ENCODE data around the gene CSH1.
"Not testable (repeated sequence)": the region's sequence is repeated elsewhere in the genome, so short reads cannot be mapped to it uniquely, and the experiment has no call there.

CSH1 gene

DNA sequence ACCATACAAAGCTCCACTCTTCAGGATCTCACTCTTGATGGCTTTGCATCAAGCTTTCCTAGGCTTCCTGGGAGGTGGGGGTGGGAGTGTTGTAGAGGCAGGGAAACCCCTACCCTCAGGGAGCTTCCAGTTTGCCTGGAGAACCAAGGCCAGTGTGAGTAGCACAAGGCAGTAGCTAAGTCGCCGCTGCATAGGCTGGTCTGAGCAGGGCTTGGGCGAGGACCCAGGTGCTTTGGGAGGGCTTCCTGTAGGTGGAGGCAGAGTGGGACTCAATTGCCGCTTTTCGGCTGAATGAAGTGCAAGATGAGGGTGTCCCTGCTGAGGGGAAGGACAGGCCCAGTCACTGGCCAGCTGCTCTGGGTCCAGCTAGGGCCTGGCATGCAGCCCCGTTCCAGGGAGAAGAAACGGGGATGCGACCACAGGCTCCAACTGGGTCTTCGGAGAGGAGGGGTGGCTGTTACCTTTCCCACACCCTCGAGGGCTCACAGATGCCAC is 31.8 kb upstream of the CSH1 start:
- no peak overlapping the region for H3K4me3 ChIP-seq (replicated peaks; ENCODE audit: low read depth, low read length)
- no peak for DNase-seq (ENCODE audit: low read depth)
- no peak for TF ChIP-seq CTCF (IDR thresholded peaks at IDR 0.05; ENCODE audit: low read length, missing control alignments)

DNA sequence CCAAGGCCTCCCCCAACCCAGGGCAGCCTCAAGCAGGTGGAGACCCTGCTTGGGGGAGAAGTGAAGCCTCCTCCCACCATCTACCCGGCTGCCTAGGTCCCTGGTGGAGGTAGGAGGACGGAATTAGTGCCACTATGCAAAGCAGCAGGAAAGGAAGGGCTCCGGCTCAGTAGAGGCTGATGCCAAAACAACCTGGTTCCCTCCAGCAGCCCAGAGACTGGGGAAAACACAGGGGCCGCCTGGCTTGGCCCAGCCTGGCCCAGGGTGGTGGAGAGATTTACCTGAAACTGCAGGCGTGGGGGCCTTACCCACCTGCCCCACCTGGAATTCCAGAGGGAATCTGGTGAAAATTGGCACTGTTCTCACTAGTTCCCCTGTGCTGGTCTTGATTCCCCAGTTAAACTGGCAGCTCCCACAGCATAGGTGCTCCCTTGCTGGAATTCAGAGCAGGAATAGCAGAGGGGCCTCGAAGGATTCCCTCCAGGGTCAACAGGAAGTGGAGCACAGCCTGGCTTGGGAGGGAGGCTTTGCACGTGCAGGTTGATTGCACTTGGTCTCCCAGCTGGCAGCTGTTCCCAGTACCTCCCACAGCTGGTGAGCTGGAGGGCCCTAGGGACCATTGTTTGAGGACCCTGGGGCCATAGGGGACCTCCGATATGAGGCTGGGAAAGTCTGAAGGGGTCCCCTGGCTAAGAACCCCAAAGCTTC is 31.2 kb upstream of the CSH1 start:
- no peak for TF ChIP-seq CTCF (IDR thresholded peaks at IDR 0.05; ENCODE audit: low read length, missing control alignments)
- no peak overlapping the region for H3K4me3 ChIP-seq (replicated peaks; ENCODE audit: low read depth, low read length)

DNA sequence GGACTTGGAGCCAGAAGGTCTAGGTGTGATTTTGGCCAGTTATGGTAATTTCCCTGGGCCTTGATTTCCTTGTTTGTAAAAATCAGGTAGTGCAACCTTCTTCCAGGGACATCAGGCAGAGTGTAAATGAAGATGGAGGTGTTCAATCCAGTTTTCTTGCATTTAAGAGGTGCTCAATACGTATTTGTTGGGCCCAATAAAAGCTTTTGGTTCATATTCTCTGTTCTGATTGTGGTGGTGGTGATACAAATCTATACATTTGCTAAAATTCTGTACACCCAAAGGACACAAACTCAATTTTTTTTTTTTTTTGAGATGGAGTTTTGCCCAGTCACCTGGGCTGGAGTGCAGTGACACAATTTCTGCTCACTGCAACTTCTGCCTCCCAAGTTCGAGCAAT is 29.8 kb upstream of the CSH1 start:
- TF ChIP-seq CTCF (IDR thresholded peaks at IDR 0.05; ENCODE audit: low read length, missing control alignments) = no peak
- no peak for DNase-seq (ENCODE audit: low read depth)
- H3K4me3 ChIP-seq (replicated peaks; ENCODE audit: low read depth, low read length) = no peak overlapping the region

More for the DNA sequence above, 31.2 kb upstream of the CSH1 start:
- no peak for DNase-seq (ENCODE audit: low read depth)

DNA sequence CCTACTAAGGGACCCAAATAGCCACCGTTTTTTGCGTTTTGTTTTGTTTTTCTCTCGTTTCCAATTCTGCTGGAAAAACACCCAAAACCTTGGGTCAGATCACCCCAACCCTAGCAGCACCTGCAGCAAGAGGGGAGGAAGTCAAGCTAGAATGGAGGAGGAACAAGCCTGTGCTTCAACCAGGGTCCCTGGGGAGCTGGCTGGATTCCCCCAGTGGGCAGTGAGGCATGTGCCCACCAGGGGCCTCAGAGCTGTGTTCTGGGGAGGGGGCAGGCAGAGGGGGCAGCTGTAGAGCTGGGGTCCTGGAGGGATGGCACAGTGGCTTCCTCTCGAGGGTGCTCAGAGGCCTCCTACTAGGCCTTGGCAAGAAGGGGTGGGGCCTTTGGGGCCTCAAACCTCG is 29.2 kb upstream of the CSH1 start:
- no peak for TF ChIP-seq CTCF (IDR thresholded peaks at IDR 0.05; ENCODE audit: low read length, missing control alignments)
- no peak for DNase-seq (ENCODE audit: low read depth)
- H3K4me3 ChIP-seq (replicated peaks; ENCODE audit: low read depth, low read length) = no peak overlapping the region

GRCh38 chr17:63922402-63922801 is 26.0 kb upstream of the CSH1 start:
- not testable (repeated sequence) for DNase-seq (ENCODE audit: low read depth); H3K4me3 ChIP-seq (replicated peaks; ENCODE audit: low read depth, low read length)

DNA sequence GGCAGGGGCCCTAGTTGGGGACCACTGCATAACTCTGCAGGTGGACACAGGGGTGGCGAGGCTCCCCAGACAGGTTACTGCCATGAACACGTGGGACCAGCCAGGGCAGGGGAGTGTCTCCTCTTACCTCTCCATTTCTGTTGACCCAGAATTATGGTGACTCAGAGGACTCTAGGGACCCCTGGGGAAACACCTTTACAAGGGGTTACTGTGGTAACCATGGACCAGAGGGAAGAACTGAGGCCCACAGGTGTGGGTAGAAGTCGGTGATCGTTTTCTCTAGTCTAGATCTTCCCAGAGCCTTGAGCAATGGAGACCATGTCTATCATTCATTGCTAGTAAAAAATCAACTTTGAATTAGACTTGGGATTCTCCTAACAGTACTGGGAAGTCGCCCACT is 24.4 kb upstream of the CSH1 start:
- DNase-seq (ENCODE audit: low read depth); H3K4me3 ChIP-seq (replicated peaks; ENCODE audit: low read depth, low read length): not testable (repeated sequence)

DNA sequence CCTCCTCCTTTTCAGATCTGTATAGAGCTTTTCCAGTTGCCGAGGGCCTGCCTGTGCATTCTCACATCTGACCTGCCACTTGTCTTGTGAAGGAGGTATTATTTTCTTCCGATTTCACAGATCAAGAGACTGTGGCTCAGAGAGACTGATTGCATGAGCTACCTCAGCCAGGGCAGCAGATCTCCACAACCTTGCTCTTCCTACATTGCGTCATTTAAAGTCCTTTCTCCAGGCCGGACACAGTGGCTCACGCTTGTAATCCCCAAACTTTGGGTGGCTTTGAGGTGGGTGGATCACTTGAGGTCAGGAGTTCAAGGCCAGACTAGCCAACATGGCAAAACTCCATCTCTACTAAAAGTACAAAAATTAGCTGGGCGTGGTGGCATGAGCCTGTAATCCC is 23.7 kb upstream of the CSH1 start:
- not testable (repeated sequence) for H3K4me3 ChIP-seq (replicated peaks; ENCODE audit: low read depth, low read length); DNase-seq (ENCODE audit: low read depth)

- peak; percentile 88 for TF ChIP-seq CTCF (IDR thresholded peaks at IDR 0.05; ENCODE audit: low read length, missing control alignments)
- no peak overlapping the region for H3K4me3 ChIP-seq (replicated peaks; ENCODE audit: low read depth, low read length)
- DNase-seq (ENCODE audit: low read depth) = peak; percentile 67
These were observed 22.9 kb upstream of the CSH1 start for GRCh38 chr17:63919311-63919723.

DNA sequence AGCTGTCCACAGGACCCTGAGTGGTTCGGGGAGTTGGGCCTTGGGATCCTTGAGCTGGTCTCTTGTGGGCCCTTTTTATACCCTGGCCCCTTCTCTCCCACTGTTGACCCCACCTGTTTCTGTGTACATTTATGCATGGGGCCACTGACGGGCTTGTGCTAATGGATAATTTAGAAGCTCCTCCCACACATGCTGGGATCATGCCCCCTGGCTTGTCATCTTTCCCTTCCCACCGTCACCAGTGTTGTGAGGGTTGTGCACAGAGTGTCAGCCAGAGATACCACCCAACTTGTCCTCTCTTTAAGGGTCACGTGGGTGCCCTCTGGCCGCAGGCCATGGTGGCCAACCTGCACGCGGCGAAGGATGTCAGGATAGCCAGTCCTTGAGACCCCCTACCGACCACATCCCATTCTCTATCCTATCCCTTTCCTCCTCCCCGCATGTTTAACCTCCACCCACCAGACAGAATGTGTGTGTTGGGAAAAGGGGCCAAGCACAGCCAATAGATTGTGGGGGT is 22.5 kb upstream of the CSH1 start, which contains the start of gene GH1:
Gene GH1 (minus strand): TSS at position 51 of the 517 bp plus-strand sequence. CDS start 63 bp downstream, outside the sequence.
- not testable (repeated sequence) for H3K4me3 ChIP-seq (replicated peaks; ENCODE audit: low read depth, low read length); DNase-seq (ENCODE audit: low read depth)
